ENCODE results near the gene TBC1D5.

TBC1D5 gene

GRCh38 chr3:17589888-17590287 is 152.5 kb downstream of the TBC1D5 start:
- DNase-seq (ENCODE audit: low read depth in 2 of 2), result no peak

- DNase-seq (ENCODE audit: low read depth in 2 of 2), result no peak
Measured at GRCh38 chr3:17588422-17588821, 154.0 kb downstream of the TBC1D5 start.

GRCh38 chr3:17585394-17586325 is 156.8 kb downstream of the TBC1D5 start:
- no peak for DNase-seq (ENCODE audit: low read depth in 2 of 2)

GRCh38 chr3:17584066-17584465 is 158.4 kb downstream of the TBC1D5 start:
- DNase-seq (ENCODE audit: low read depth in 2 of 2), result no peak

- DNase-seq (ENCODE audit: low read depth in 2 of 2), result no peak
Measured at GRCh38 chr3:17583530-17583929, 158.9 kb downstream of the TBC1D5 start.

GRCh38 chr3:17581421-17582080 is 160.9 kb downstream of the TBC1D5 start:
- DNase-seq (ENCODE audit: low read depth in 2 of 2), result no peak

GRCh38 chr3:17580901-17581300 is 161.5 kb downstream of the TBC1D5 start:
- DNase-seq (ENCODE audit: low read depth in 2 of 2), result no peak

- no peak for DNase-seq (ENCODE audit: low read depth in 2 of 2)
Measured at GRCh38 chr3:17579289-17580031, 163.0 kb downstream of the TBC1D5 start.

GRCh38 chr3:17577796-17578520 is 164.5 kb downstream of the TBC1D5 start:
- no peak for DNase-seq (ENCODE audit: low read depth in 2 of 2)

GRCh38 chr3:17573396-17573795 is 169.0 kb downstream of the TBC1D5 start:
- DNase-seq (ENCODE audit: low read depth in 2 of 2), result no peak

- DNase-seq (ENCODE audit: low read depth in 2 of 2), result no peak
Measured at GRCh38 chr3:17571686-17572085, 170.7 kb downstream of the TBC1D5 start.

GRCh38 chr3:17562845-17563244 is 179.6 kb downstream of the TBC1D5 start:
- no peak for DNase-seq (ENCODE audit: low read depth in 2 of 2)

GRCh38 chr3:17558565-17558964 is 183.9 kb downstream of the TBC1D5 start:
- no peak for DNase-seq (ENCODE audit: low read depth in 2 of 2)

- DNase-seq (ENCODE audit: low read depth in 2 of 2), result no peak
Measured at GRCh38 chr3:17557749-17558463, 184.5 kb downstream of the TBC1D5 start.

GRCh38 chr3:17555525-17555924 is 186.9 kb downstream of the TBC1D5 start:
- DNase-seq (ENCODE audit: low read depth in 2 of 2), result no peak

- no peak for DNase-seq (ENCODE audit: low read depth in 2 of 2)
Measured at GRCh38 chr3:17554078-17554477, 188.4 kb downstream of the TBC1D5 start.

- DNase-seq (ENCODE audit: low read depth in 2 of 2), result no peak
Measured at GRCh38 chr3:17553080-17553479, 189.4 kb downstream of the TBC1D5 start.

GRCh38 chr3:17552351-17552750 is 190.1 kb downstream of the TBC1D5 start:
- no peak for DNase-seq (ENCODE audit: low read depth in 2 of 2)

- DNase-seq (ENCODE audit: low read depth in 2 of 2), result no peak
Measured at GRCh38 chr3:17551895-17552294, 190.5 kb downstream of the TBC1D5 start.

- no peak for DNase-seq (ENCODE audit: low read depth in 2 of 2)
Measured at GRCh38 chr3:17551333-17551732, 191.1 kb downstream of the TBC1D5 start.

- no peak for DNase-seq (ENCODE audit: low read depth in 2 of 2)
Measured at GRCh38 chr3:17550624-17551023, 191.8 kb downstream of the TBC1D5 start.

Data from stimulated activated CD8-positive, alpha-beta memory T cell treated with anti-CD3 and anti-CD28 coated beads, Interleukin-15, amount 100 ng/mL, for 4 hours (primary cell).